Measurements from ENCODE around the gene JMJD8.

Gene JMJD8

GRCh38 chr16:687499-687898 is 3.4 kb upstream of the JMJD8 start:
- no peak for DNase-seq

DNA sequence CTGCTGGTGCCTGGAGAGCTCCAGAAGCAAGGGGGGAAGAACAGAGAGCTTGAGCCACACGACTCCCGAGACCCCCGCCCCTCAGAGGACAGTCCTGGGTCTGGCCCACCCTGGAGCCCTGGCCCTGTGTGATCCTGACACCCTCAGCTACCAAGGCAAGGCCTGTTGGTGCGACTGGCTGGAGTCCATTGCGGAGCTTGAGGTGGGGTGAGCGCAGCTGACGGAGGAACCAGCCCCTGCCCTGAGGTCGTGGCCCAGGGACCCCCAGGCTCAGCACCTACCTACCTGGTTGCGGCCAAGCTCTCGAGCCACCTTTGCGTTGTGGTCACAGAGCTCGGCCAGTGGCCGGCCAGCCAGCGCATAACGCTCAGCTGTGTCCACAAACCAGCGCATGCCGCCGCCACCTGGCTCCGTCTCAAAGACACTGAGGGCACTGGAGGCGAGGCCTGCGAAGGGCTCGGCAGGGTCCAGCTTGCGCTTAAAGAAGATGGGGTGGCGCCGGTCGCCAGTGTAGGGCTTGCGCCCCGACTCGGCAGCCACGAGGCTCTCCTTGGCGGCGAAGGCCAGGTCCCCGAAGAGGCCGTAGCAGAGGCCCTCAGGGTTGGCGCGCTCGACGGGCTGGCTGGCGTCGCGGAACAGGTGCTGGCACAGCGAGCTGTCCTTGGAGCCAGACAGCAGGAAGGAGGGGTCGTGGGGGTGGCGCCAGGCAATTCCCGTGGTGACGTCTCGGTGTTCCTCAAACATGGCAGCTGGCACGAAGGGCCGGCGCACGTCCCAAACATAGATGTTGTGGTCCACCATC is 2.5 kb upstream of the JMJD8 start:
- DNase-seq, result no peak

DNA sequence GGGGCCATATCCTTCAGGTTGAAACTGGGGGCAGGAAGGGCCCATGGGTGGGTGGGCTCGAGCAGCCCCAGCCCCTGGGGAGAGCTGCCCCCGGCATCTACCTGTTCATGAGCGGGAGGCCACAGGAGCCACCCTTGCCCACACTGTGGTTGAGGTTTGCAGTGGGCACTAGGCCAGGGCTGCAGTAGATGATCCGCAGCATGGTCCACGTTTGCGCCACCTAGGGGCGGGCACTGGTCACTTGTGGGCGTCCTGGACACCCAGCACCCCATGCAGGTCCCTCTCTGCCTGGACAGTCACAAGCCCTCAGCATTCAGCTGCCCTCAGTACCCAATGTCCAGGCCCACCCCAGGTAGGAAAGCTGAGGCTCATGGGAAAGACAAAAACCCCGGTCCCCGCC is 1.8 kb upstream of the JMJD8 start:
- no peak for DNase-seq

DNA sequence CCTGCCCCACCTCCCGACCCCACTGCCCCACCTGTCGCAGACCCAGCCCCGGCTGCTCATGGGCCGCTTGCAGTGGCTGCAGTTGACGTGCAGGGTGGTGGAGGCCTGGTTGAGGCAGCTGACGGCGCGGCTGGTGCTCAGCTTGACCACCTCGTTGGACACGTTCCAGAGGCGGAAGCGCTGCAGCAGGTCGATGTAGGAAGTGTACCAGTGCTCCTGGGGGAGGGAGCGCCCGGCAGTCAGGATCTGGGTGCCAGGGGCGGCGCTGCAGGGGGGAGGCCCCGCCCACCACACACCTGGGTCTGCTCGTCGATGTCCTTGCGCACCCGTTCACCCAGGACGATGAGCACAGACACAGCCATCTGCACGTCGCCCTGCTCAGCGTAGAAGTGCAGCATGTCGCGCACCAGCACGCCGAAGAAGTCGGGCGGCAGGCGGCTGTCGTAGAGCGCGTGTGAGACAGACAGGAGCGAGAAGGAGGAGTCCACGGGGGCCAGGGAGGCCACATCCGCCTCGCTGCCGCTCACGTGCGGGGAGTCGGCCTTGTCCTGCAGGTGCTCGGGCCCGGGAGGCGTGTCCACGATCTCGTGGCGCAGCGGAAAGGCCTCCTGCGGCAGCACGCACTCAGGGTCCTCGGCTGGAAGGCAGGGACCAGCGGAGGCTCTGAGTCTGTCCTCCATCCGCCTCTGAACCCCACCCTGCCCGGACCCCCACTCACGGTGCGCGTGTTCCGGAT is 995 bp upstream of the JMJD8 start:
- DNase-seq, result no peak

DNA sequence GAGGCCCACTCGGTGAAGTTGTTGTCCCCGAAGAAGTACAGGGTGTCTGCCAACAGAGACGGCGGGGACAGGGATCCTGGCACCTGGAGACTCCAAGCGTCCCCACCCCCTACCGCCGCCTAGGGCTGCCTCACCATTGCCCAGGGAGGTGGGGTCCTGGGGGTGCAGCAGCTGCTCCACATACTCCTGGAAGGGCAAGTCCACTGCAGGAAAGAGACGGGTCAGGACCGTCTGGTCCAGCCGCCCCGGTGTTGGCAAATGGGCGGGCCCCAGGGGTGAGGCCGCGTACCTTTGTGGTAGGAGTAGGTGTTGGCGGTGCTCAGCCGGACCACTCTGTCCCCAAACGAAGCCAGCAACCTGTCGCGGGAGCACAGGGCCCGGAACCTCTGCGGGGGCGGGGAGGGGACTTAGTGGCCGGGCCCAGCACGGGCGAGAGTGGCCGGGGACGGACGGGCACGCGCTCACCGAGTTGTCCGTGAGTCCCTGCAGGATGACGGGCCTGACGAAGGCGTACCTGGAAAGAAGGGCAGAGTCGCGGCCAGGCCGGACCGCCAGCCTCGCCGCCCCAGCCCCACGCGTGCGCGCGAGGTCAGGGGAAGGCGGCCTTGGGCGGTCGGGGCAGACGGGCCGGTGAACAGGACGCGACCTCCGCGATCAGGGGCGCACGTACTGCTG is 601 bp downstream of the JMJD8 start:
- no peak for DNase-seq

GRCh38 chr16:682493-683395 is 1.4 kb downstream of the JMJD8 start:
- DNase-seq, result no peak

DNA sequence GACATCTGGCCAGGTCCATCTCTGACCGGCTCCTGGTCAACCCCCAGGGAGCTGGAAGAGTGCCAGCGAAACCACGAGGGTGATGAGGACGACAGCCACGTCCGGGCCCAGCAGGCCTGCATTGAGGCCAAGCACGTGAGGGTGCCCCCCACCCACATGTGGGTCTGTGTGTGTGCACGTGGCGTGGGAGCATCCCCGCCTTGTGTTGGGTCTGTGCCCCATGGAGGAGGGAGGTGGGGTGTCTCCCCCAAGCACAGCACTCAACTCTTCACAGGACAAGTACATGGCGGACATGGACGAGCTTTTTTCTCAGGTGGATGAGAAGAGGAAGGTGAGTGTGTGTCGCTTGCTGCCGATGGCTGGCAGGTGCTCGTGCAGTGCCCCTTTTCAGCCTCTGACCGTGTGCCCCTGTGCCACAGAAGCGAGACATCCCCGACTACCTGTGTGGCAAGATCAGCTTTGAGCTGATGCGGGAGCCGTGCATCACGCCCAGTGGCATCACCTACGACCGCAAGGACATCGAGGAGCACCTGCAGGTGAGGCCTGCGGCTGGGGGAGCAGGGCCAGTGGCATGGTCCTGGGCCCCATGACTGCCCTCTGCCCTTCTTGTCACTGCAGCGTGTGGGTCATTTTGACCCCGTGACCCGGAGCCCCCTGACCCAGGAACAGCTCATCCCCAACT is 2.2 kb downstream of the JMJD8 start:
- no peak for DNase-seq

DNA sequence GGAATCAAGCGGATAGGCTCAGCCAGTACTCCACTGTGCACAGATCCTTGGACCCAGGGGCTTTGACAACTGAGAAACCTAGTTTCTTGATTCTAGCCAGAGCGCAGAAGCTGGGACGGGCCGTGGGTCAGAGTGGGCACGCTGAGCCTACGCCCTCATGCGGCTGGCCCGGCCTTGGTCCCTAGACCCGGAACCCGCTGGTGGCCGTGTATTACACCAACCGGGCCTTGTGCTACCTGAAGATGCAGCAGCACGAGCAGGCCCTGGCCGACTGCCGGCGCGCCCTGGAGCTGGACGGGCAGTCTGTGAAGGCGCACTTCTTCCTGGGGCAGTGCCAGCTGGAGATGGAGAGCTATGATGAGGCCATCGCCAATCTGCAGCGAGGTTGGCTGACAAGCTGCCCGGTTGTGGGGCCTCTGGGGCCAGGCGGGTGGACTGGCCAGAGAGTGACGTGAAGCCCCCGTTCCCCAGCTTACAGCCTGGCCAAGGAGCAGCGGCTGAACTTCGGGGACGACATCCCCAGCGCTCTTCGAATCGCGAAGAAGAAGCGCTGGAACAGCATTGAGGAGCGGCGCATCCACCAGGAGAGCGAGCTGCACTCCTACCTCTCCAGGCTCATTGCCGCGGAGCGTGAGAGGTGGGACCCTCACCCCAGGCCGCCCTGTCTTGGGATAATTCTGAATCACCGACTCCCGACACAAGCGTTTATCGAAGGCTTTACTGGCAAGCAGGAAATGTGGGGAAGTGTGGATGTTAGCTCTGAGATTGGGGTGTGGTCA is 3.0 kb downstream of the JMJD8 start:
- no peak for DNase-seq

- DNase-seq, result no peak
Measured at GRCh38 chr16:680625-680945, 3.5 kb downstream of the JMJD8 start.

- DNase-seq, result no peak
Measured at GRCh38 chr16:679814-680624, 4.1 kb downstream of the JMJD8 start, which contains the start of gene STUB1. Gene STUB1, plus strand, starts transcription at chr16:680410. Its CDS starts 116 bp downstream, at chr16:680526.

DNA sequence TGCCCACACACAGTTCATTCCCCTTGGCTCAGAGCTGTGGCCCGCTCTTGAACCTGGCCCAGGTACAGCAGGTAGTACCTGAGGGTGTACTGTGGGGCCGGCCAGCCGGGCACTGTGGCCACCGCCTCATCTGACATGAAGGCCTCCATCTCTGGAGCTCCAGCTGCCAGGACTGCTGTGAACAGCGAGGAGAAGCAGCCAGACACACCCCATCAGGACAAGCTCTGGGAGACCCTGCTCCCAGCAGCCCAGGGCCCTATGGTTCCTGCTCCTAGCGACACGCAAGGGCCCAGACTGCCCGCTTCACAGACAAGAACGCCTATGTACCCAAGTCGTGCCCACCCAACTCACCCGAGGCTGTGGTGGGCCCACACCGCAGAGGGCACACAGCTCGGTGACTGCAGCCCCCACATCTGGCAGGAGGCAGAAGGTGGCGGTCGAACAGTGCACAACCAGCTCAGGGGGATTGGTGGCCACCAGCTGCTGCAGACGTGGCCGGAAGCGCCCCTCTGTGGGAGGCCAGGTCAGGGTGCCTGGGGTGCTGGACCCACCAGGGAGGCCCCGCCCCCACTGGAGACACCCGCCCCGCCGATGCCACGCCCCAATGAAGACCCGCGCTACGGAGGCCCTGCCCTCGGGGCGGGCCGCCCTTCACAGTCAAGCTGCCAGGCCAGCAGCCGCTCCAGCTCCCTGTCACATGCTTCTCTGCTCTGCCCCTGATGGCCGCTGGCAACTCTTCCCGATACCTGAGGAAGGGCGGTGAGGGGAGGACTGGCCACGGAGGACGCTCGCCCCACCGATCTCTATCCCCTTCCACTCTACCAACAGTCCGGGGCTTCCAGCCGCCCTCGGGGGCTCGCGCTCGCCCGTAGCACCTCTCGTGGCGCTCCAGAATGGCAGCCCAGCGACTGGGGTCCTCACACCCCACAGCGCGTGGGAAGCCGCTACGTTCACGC is 5.0 kb downstream of the JMJD8 start:
- DNase-seq, result no peak

GRCh38 chr16:678209-678857 is 5.8 kb downstream of the JMJD8 start:
- no peak for DNase-seq

- DNase-seq, result no peak
Measured at GRCh38 chr16:677316-678190, 6.6 kb downstream of the JMJD8 start.

DNA sequence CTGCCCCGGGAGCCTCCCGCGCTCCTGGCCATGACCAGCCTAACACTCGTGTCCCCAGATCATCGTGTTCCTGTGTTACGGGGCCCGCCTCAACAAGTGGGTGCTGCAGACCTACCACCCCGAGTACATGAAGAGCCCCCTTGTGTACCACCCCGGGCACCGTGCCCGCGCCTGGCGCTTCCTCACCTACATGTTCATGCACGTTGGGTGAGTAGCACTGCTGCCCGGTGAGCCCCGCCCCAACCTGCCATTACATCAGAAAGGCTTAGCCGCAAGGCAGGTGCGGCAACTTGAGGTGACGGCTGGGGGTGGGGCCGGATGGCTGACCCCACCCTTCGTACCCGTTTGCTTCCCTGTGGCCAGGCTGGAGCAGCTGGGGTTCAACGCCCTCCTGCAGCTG is 7.2 kb downstream of the JMJD8 start:
- no peak for DNase-seq

GRCh38 chr16:676565-676902 is 7.6 kb downstream of the JMJD8 start:
- DNase-seq, result no peak

- DNase-seq, result no peak
Measured at GRCh38 chr16:675884-676564, 8.1 kb downstream of the JMJD8 start.

Measured in 8988T (cell line).